ENCODE results near the gene SUV39H1.

Gene SUV39H1

GRCh38 chrX:48700951-48701653, 4.6 kb downstream of the SUV39H1 start:
- no peak overlapping the region for H3K4me3 ChIP-seq (ENCODE audit: low read length)
- no peak for DNase-seq (ENCODE audit: low read depth)
- no peak for TF ChIP-seq CTCF (conservative IDR thresholded peaks at IDR 0.05; ENCODE audit: low read depth, low read length)

DNA sequence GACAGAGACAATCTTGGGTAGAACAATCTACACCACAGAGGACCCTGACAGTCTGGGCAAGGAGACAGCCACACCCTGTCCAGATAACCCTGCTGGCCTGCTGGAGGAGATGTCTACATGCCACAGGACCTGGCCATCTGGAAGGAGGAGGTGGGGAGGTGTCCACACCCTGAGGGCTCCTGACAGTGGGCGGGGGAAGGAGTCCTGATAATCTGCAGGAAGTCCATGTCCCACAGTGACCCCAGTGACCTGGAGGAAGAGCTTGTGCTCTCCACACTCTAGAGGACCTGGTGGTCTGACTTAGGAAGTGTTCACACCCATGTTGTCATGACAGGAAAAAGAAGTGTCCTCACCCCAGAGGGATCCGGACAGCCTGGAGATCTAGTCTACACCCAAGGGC, 5.5 kb downstream of the SUV39H1 start:
- DNase-seq (ENCODE audit: low read depth): no peak
- H3K4me3 ChIP-seq (ENCODE audit: low read length): no peak overlapping the region

GRCh38 chrX:48702716-48703115, 6.2 kb downstream of the SUV39H1 start:
- H3K4me3 ChIP-seq (ENCODE audit: low read length): no peak overlapping the region
- no peak for TF ChIP-seq CTCF (conservative IDR thresholded peaks at IDR 0.05; ENCODE audit: low read depth, low read length)
- no peak for DNase-seq (ENCODE audit: low read depth)

More for the DNA sequence above, 5.5 kb downstream of the SUV39H1 start:
- TF ChIP-seq CTCF (conservative IDR thresholded peaks at IDR 0.05; ENCODE audit: low read depth, low read length): no peak

GRCh38 chrX:48703228-48703627, 6.7 kb downstream of the SUV39H1 start:
- TF ChIP-seq CTCF (conservative IDR thresholded peaks at IDR 0.05; ENCODE audit: low read depth, low read length): no peak
- no peak overlapping the region for H3K4me3 ChIP-seq (ENCODE audit: low read length)
- no peak for DNase-seq (ENCODE audit: low read depth)

DNA sequence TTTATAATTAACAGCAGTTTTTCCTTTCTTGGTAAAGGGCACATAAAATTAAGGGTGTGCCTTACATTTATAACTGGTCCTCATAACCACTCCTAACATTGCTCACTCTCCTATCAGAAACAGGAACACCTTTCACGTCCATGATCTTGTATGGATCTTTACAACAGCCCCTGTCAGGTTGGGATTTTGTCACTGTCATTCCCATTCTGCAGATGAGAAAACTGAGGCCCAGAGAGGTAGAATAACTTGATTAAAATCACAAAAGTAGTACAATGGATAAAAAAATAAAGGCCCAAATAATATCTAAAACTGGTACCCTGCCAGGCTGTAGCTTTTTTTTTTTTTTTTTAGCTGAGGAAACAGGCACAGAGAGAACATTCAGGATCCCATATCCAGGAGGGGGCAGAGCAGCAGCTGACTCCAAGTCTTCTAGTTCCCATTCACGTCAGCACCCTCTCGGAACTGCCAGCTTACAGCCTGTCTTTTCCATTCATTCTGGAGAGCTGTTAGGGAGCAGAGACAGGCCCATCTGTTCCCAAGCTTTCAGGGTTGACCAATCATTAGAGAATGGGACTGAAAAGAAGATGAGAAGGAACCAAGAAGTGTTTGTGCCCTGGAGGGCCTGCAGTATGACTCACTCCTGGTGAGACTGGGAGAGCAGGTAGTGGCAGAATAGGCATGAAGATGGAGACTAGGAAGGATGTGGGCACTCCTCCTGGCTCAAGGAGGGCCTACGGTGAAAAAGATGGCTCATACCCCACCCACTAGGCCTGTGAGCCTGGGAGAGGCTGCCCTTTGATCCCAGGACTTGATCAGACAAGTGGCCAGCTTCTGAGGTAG, 7.3 kb downstream of the SUV39H1 start:
- TF ChIP-seq CTCF (conservative IDR thresholded peaks at IDR 0.05; ENCODE audit: low read depth, low read length): no peak
- DNase-seq (ENCODE audit: low read depth): no peak
- H3K4me3 ChIP-seq (ENCODE audit: low read length): no peak overlapping the region

GRCh38 chrX:48705871-48706270, 9.3 kb downstream of the SUV39H1 start:
- TF ChIP-seq CTCF (conservative IDR thresholded peaks at IDR 0.05; ENCODE audit: low read depth, low read length): no peak
- no peak for DNase-seq (ENCODE audit: low read depth)
- no peak overlapping the region for H3K4me3 ChIP-seq (ENCODE audit: low read length)
